Measurements from ENCODE around the gene DNM2. TPM values are rescaled to one million over a fixed set of nuclear protein-coding genes. Genes with fewer than 3 reads are reported as not detected.
A peak's percentile ranks its signal among the peaks of the same experiment; 100 is the strongest.
"Not testable (repeated sequence)": the region's sequence is repeated elsewhere in the genome, so short reads cannot be mapped to it uniquely, and the experiment has no call there.

The DNM2 gene
- total RNA-seq, 2 experiments from 2014 or later: 279 to 286 TPM

DNA sequence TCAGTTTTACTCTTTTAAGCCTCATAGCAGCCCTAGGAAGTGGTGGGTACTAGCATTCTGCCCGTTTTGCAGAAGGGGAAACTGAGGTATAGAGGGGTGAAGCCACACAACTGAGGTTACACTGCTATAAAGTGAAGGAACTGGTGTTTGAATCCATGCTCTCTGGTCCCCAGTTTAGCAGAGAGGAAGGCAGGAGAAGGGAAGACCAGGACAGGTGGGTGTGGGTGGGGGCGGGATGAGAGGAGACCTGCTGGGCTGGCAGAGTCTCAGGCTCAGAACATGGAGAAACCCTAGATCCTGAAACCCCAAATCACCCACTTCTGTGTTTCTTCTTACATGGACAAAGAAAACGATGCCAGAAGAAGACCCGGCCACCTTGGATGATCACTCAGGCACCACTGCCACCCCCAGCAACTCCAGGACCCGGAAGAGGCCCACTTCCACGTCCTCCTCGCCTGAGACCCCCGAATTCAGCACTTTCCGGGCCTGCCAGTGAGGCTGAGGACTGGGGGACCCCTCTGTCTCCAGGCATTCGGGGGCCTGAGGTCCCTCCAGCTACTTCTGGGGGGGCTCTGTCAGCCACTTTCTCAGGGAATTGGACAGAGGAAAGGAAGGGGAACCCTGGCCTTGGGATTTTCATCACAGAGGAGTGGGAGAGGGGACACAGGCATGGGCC lies 151.1 kb downstream of the DNM2 start:
- Mint-ChIP-seq H3K36me3 (ENCODE audit: low read depth) (no peaks in the 10 kb centered on the region), H3K27me3 (no peaks in the 10 kb centered on the region), H3K9me3 (no peaks in the 10 kb centered on the region), H3K4me1 (ENCODE audit: low read depth) (peaks cover 24% of the 10 kb centered on the region), H3K27ac (no peak overlapping the region), H3K4me3 (peak overlapping the region; percentile 54)
- CTCF ChIA-PET: no interaction called here
- TF ChIP-seq, protein P1, sequence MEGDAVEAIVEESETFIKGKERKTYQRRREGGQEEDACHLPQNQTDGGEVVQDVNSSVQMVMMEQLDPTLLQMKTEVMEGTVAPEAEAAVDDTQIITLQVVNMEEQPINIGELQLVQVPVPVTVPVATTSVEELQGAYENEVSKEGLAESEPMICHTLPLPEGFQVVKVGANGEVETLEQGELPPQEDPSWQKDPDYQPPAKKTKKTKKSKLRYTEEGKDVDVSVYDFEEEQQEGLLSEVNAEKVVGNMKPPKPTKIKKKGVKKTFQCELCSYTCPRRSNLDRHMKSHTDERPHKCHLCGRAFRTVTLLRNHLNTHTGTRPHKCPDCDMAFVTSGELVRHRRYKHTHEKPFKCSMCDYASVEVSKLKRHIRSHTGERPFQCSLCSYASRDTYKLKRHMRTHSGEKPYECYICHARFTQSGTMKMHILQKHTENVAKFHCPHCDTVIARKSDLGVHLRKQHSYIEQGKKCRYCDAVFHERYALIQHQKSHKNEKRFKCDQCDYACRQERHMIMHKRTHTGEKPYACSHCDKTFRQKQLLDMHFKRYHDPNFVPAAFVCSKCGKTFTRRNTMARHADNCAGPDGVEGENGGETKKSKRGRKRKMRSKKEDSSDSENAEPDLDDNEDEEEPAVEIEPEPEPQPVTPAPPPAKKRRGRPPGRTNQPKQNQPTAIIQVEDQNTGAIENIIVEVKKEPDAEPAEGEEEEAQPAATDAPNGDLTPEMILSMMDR (IDR thresholded peaks at IDR 0.05): no peak
- POLR2A ChIA-PET: interaction anchor here (0.9 kb wide), 1 partner anchor 33 kb away, joined by 4 read pairs; the partner anchor contains the start of gene TMED1
- no peaks in the 10 kb centered on the region for H3K27me3 ChIP-seq (ENCODE audit: control insufficient read depth in 1 of 2, insufficient read depth in 2 of 2, low read length in 2 of 2)
- H3K4me3 ChIP-seq (ENCODE audit: low read length): no peak overlapping the region
- DNase-seq (peak in 1 of 14 experiments; percentile 49), ATAC-seq (ENCODE audit: poor library complexity) (no peak)
- H3K36me3 ChIP-seq (ENCODE audit: insufficient read depth, low read length): no peaks in the 10 kb centered on the region
- H3K4me1 ChIP-seq (ENCODE audit: insufficient read depth, low read length): peaks cover 34% of the 10 kb centered on the region
- H3K27ac ChIP-seq (ENCODE audit: low read depth in 1 of 2, low read length in 2 of 2): no peak overlapping the region
- intact Hi-C loops (cut with DNase I, micrococcal nuclease): no loop called here
- no peaks in the 10 kb centered on the region for H3K9me3 ChIP-seq (ENCODE audit: control insufficient read depth in 1 of 2, insufficient read depth in 1 of 2, low read length in 2 of 2)

DNA sequence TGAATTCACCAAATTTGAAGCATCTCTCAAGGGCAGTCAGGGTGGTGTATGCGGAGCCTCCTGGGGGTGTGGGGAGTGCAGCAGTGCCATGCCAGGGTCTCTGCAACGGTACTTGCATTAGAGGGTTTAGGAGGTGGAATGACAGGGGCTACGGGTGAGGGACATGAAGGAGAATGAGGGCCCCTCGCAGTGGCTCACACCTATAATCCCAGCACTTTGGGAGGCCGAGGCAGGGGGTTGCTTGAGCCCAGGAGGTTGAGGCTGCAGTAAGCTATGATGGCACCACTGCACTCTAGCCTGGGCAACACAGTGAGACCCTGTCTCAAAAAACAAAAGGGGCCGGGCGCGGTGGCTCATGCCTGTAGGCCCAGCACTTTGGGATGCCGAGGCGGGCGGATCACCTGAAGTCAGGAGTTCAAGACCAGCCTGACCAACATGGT lies 152.0 kb downstream of the DNM2 start:
- H3K36me3 Mint-ChIP-seq (ENCODE audit: low read depth); CTCF ChIA-PET; H3K27me3 ChIP-seq (ENCODE audit: control insufficient read depth in 1 of 2, insufficient read depth in 2 of 2, low read length in 2 of 2); H3K9me3 Mint-ChIP-seq; H3K4me3 ChIP-seq (ENCODE audit: low read length); H3K36me3 ChIP-seq (ENCODE audit: insufficient read depth, low read length); ATAC-seq (ENCODE audit: poor library complexity); H3K9me3 ChIP-seq (ENCODE audit: control insufficient read depth in 1 of 2, insufficient read depth in 1 of 2, low read length in 2 of 2); H3K27ac ChIP-seq (ENCODE audit: low read depth in 1 of 2, low read length in 2 of 2); H3K27ac Mint-ChIP-seq; POLR2A ChIA-PET; H3K27me3 Mint-ChIP-seq: not testable (repeated sequence)
- peaks cover 26% of the 10 kb centered on the region for H3K4me1 ChIP-seq (ENCODE audit: insufficient read depth, low read length)
- Mint-ChIP-seq H3K4me3 (peak overlapping the region; percentile 20), H3K4me1 (ENCODE audit: low read depth) (peaks cover 18% of the 10 kb centered on the region)
- intact Hi-C loops (cut with DNase I, micrococcal nuclease): loop anchor here (2.0 to 10.0 kb wide), 3 partner anchors 55 to 507 kb away; partner anchors contain the start of genes CDKN2D (in 1 of the 2), TIMM29 (in 1 of the 2) and YIPF2 (in 1 of the 2)
- DNase-seq: peak in 2 of 14 experiments; percentile 20 to 50

GRCh38 chr19:10870501-10870954 lies 152.6 kb downstream of the DNM2 start:
- TF ChIP-seq, protein P1 (IDR thresholded peaks at IDR 0.05): no peak
- H3K27me3 ChIP-seq (ENCODE audit: control insufficient read depth in 1 of 2, insufficient read depth in 2 of 2, low read length in 2 of 2): no peaks in the 10 kb centered on the region
- peak overlapping the region; percentile 76 for H3K4me3 Mint-ChIP-seq
- H3K27me3 Mint-ChIP-seq: no peaks in the 10 kb centered on the region
- DNase-seq (peak in 1 of 14 experiments; percentile 7), ATAC-seq (ENCODE audit: poor library complexity) (no peak)
- H3K27ac ChIP-seq (ENCODE audit: low read depth in 1 of 2, low read length in 2 of 2): peak overlapping the region in 1 of 2 donors; percentile 57
- no peaks in the 10 kb centered on the region for H3K36me3 Mint-ChIP-seq (ENCODE audit: low read depth)
- no peaks in the 10 kb centered on the region for H3K9me3 Mint-ChIP-seq
- CTCF ChIA-PET: interaction anchor here (0.6 to 1.2 kb wide), 3 partner anchors 34 to 169 kb away, joined by 3 to 4 read pairs (median 3); partner anchors contain the start of genes QTRT1 and TMED1
- peaks cover 26% of the 10 kb centered on the region for H3K4me1 ChIP-seq (ENCODE audit: insufficient read depth, low read length)
- peak overlapping the region; percentile 44 for H3K4me3 ChIP-seq (ENCODE audit: low read length)
- H3K27ac Mint-ChIP-seq: peak overlapping the region; percentile 54
- no peaks in the 10 kb centered on the region for H3K9me3 ChIP-seq (ENCODE audit: control insufficient read depth in 1 of 2, insufficient read depth in 1 of 2, low read length in 2 of 2)
- intact Hi-C loops (cut with DNase I, micrococcal nuclease): loop anchor here (2.0 to 10.0 kb wide), 3 partner anchors 54 to 507 kb away; partner anchors contain the start of genes CDKN2D (in 1 of the 2), TIMM29 (in 1 of the 2) and YIPF2 (in 1 of the 2)
- no peaks in the 10 kb centered on the region for H3K36me3 ChIP-seq (ENCODE audit: insufficient read depth, low read length)
- POLR2A ChIA-PET: interaction anchor here (0.5 to 2.5 kb wide), 8 partner anchors 33 to 305 kb away, joined by 3 to 21 read pairs (median 3); partner anchors contain the start of genes DNM2, KRI1 and TMED1
- H3K4me1 Mint-ChIP-seq (ENCODE audit: low read depth): peaks cover 18% of the 10 kb centered on the region

All from CD4-positive, alpha-beta T cell (primary cell).